IMR-90 (cell line): Measurements from ENCODE around the gene ANKRD33B. TPM values are rescaled to one million over a fixed set of nuclear protein-coding genes. Genes with fewer than 3 reads are reported as not detected.
A peak's percentile ranks its signal among the peaks of the same experiment; 100 is the strongest.

Source experiments
- ATAC-seq: fragments of 200-7000 bp; cut with Tn5 transposase; 2 replicates; pipeline ENCODE4 v1.9.1; 2020; ENCODE audit warnings: low read depth, mild to moderate bottlenecking, moderate library complexity
- BruUV-seq: library from RNA; stranded (reverse); fragments of 400-500 nt; replicated peaks from 2 replicates; lab custom pipeline; 2021; lab: Mats Ljungman, UMichigan
- CTCF ChIA-PET: fragments of 300-600 bp; formaldehyde crosslinking; extraction: SDS; loops from one replicate; lab custom pipeline; 2021; ENCODE audit warnings: antibody characterized with exemption; lab: Yijun Ruan, JAX
- POLR2A ChIA-PET: fragments of 300-600 bp; sonication (Branson Sonifier 250); formaldehyde crosslinking; loops from one replicate; lab custom pipeline; 2022; ENCODE audit warnings: antibody characterized with exemption; ENCODE audit not compliant: unreplicated experiment; lab: Charles Lee
- DNase-seq: peaks from one replicate; pipeline ENCODE4 v3.0.0; 2013
- H2AFZ ChIP-seq: replicated peaks from 2 replicates; pipeline ENCODE3; 2013; ENCODE audit warnings: low read length, mild to moderate bottlenecking; ENCODE audit not compliant: poor library complexity
- H2AK5ac ChIP-seq: 2 replicates; pipeline ENCODE4 v1.6.1; 2013; ENCODE audit warnings: low read depth, low read length, inconsistent platforms
- H2AK9ac ChIP-seq: replicated peaks from 2 replicates; pipeline ENCODE3; 2013; ENCODE audit warnings: mild to moderate bottlenecking, low read depth, low read length, moderate library complexity; ENCODE audit not compliant: poor library complexity
- H2BK120ac ChIP-seq: 2 replicates; pipeline ENCODE4 v1.6.1; 2013; ENCODE audit warnings: low read depth, low read length, inconsistent platforms
- H2BK15ac ChIP-seq: 3 replicates; pipeline ENCODE4 v1.6.1; 2013; ENCODE audit warnings: low read depth, low read length, inconsistent platforms
- H2BK20ac ChIP-seq: 2 replicates; pipeline ENCODE4 v1.6.1; 2013; ENCODE audit warnings: low read depth, mild to moderate bottlenecking, inconsistent platforms, low read length, moderate library complexity
- H2BK5ac ChIP-seq: 2 replicates; pipeline ENCODE4 v1.6.1; 2013; ENCODE audit warnings: mild to moderate bottlenecking, low read depth, low read length, inconsistent platforms; ENCODE audit not compliant: poor library complexity, severe bottlenecking
- H3K14ac ChIP-seq: replicated peaks from 2 replicates; pipeline ENCODE4 v1.6.1; 2013; ENCODE audit warnings: low read depth, low read length, inconsistent platforms
- H3K18ac ChIP-seq: 2 replicates; pipeline ENCODE4 v1.6.1; 2013; ENCODE audit warnings: low read depth, low read length, control low read depth
- H3K23ac ChIP-seq: 2 replicates; pipeline ENCODE4 v1.6.1; 2013; ENCODE audit warnings: low read depth, low read length, inconsistent platforms
- H3K27ac ChIP-seq: 2 replicates; pipeline ENCODE4 v1.5.1; 2013; ENCODE audit warnings: mild to moderate bottlenecking, control low read depth, low read length; ENCODE audit not compliant: insufficient read depth
- H3K27me3 ChIP-seq: 2 replicates; pipeline ENCODE4 v1.6.1; 2013; ENCODE audit warnings: low read length; ENCODE audit not compliant: control insufficient read depth, insufficient read depth
- H3K36me3 ChIP-seq: 2 replicates; pipeline ENCODE4 v1.6.1; 2013; ENCODE audit warnings: low read length, mixed read lengths; ENCODE audit not compliant: control insufficient read depth, insufficient read depth
- H3K4ac ChIP-seq: 2 replicates; pipeline ENCODE4 v1.6.1; 2013; ENCODE audit warnings: low read depth, low read length, inconsistent platforms
- H3K4me1 ChIP-seq: 2 replicates; pipeline ENCODE4 v1.6.1; 2013; ENCODE audit warnings: low read length, mixed read lengths; ENCODE audit not compliant: control insufficient read depth, insufficient read depth
- H3K4me2 ChIP-seq: 2 replicates; pipeline ENCODE4 v1.6.1; 2013; ENCODE audit warnings: low read depth, mild to moderate bottlenecking, control low read depth, low read length, moderate library complexity
- H3K4me3 ChIP-seq: 2 replicates; pipeline ENCODE4 v1.5.1; 2013; ENCODE audit warnings: low read depth, mild to moderate bottlenecking, control low read depth, low read length, moderate library complexity; ENCODE audit not compliant: insufficient read depth
- H3K56ac ChIP-seq: 2 replicates; pipeline ENCODE4 v1.6.1; 2013; ENCODE audit warnings: low read length, inconsistent platforms; ENCODE audit not compliant: insufficient read depth; ENCODE audit errors: extremely low read depth
- H3K79me1 ChIP-seq, 2 experiments: 2 replicates each; pipeline ENCODE4 v1.6.1; 2013; ENCODE audit warnings: low read length in 2 of 2, inconsistent platforms in 1 of 2, low read depth in 1 of 2
- H3K9ac ChIP-seq: 2 replicates; pipeline ENCODE4 v1.6.1; 2013; ENCODE audit warnings: low read depth, low read length, control low read depth
- H3K9me1 ChIP-seq: 2 replicates; pipeline ENCODE4 v1.6.1; 2013; ENCODE audit warnings: low read length, inconsistent platforms; ENCODE audit not compliant: insufficient read depth
- H3K9me3 ChIP-seq: 2 replicates; pipeline ENCODE4 v1.6.1; 2013; ENCODE audit warnings: low read length; ENCODE audit not compliant: control insufficient read depth, insufficient read depth
- H4K20me1 ChIP-seq: 2 replicates; pipeline ENCODE4 v1.6.1; 2013; ENCODE audit warnings: low read length, inconsistent platforms; ENCODE audit not compliant: insufficient read depth
- H4K5ac ChIP-seq: 2 replicates; pipeline ENCODE4 v1.6.1; 2013; ENCODE audit warnings: mild to moderate bottlenecking, low read depth, low read length, control low read depth
- H4K8ac ChIP-seq, 2 experiments: 2 replicates each; pipeline ENCODE4 v1.6.1; 2013; ENCODE audit warnings: low read depth in 2 of 2, low read length in 2 of 2, control low read depth in 1 of 2, inconsistent platforms in 1 of 2
- H4K91ac ChIP-seq: 2 replicates; pipeline ENCODE4 v1.6.1; 2013; ENCODE audit warnings: low read depth, low read length, inconsistent platforms; ENCODE audit not compliant: insufficient read depth
- FOS ChIP-seq: fragments of 150-350 bp; IDR thresholded peaks from 2 replicates; pipeline ENCODE4 v1.6.1; 2016; ENCODE audit warnings: low read depth, low read length
- MAFK ChIP-seq: IDR thresholded peaks from 2 replicates; pipeline ENCODE4 v1.6.1; 2012; ENCODE audit warnings: low read depth, low read length, improper control_type of control experiment
- NFE2L2 ChIP-seq: fragments of 150-350 bp; IDR thresholded peaks from 2 replicates; pipeline ENCODE4 v1.6.1; 2016; ENCODE audit warnings: low read depth, mild to moderate bottlenecking, low read length
- RCOR1 ChIP-seq: IDR thresholded peaks from 2 replicates; pipeline ENCODE4 v1.6.1; 2012; ENCODE audit warnings: mild to moderate bottlenecking, low read length, improper control_type of control experiment; ENCODE audit not compliant: insufficient replicate concordance
- SMC3 ChIP-seq: fragments of 150-350 bp; IDR thresholded peaks from 2 replicates; pipeline ENCODE4 v1.6.1; 2016; ENCODE audit warnings: low read depth, mild to moderate bottlenecking, antibody characterized with exemption, low read length, moderate library complexity
- dilution Hi-C: fragments of 300-500 bp; cut with HindIII; formaldehyde crosslinking; loops from one replicate; pipeline ENCODE4 v1.14.3; 2018; ENCODE audit warnings: low sequenced_read_pairs; ENCODE audit not compliant: unreplicated experiment
- in situ Hi-C: fragments of 300-500 bp; cut with MboI; formaldehyde crosslinking; loops from 3 replicates; pipeline ENCODE4 v1.14.3; 2019; ENCODE audit warnings: low sequenced_read_pairs, inconsistent platforms, mixed read lengths
- intact Hi-C: fragments of 100-400 bp; cut with micrococcal nuclease; formaldehyde crosslinking; loops from 2 replicates; pipeline ENCODE4 v1.10.0; 2022
- polyA plus RNA-seq, 3 experiments: library from polyadenylated mRNA; depleted of rRNA; stranded (reverse); fragments of >200 nt; gene quantifications; 2 replicates each; pipeline ENCODE4 v1.2.3, GENCODE V29; 2012; ENCODE audit warnings: low replicate concordance in 1 of 3
- total RNA-seq: library from RNA; depleted of rRNA; stranded (reverse); fragments of >200 nt; gene quantifications from 2 replicates; pipeline ENCODE4 v1.2.3, GENCODE V29; 2012
- TF ChIP-seq, protein P1 (sequence below): fragments of 150-350 bp; IDR thresholded peaks from 2 replicates; pipeline ENCODE4 v1.6.1; 2017; ENCODE audit warnings: mild to moderate bottlenecking, antibody characterized with exemption, low read length, low read depth

The ANKRD33B gene
- total and polyA plus RNA-seq, 2 of the 4 experiments (the other 2 are of a cell fraction): 2.5 to 3.3 TPM

DNA sequence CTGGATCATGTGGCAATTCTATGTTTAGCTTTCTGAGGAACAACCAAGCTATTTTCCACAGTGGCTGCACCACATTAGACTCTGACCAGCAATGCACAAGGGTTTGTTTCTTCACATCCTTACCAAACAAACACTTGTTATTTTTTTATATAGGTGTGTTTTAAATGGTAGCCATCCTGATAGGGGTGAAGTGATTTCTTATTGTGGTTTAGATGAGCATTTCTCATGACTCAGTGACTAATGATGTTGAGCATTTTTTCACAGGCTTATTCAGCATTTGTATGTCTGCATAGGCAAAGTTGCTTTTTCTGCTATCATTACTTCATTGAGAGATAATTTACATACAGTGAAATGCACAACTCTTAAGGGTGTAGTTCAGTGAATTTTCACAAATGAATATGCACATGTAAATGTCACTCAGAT, 36.0 kb downstream of the ANKRD33B start:
- no peak overlapping the region for H3K56ac ChIP-seq
- no peak overlapping the region for H3K27ac ChIP-seq
- no peak overlapping the region for H2AK5ac ChIP-seq
- BruUV-seq: no TSS peak
- no peak overlapping the region for H2BK15ac ChIP-seq
- no peak overlapping the region for H2BK20ac ChIP-seq
- H3K79me1 ChIP-seq: peaks cover 12 to 54% of the 10 kb centered on the region in 2 experiments
- H3K9me1 ChIP-seq: peaks cover 23% of the 10 kb centered on the region
- no peak overlapping the region for H3K4ac ChIP-seq
- H3K36me3 ChIP-seq: no peaks in the 10 kb centered on the region
- H3K9me3 ChIP-seq: no peaks in the 10 kb centered on the region
- no peak overlapping the region for H4K8ac ChIP-seq
- DNase-seq: peak; percentile 78
- ChIA-PET POLR2A (no interaction called here), CTCF (no interaction called here)
- TF ChIP-seq RCOR1: no peak
- no peak for TF ChIP-seq SMC3
- TF ChIP-seq NFE2L2: no peak
- TF ChIP-seq, protein P1, sequence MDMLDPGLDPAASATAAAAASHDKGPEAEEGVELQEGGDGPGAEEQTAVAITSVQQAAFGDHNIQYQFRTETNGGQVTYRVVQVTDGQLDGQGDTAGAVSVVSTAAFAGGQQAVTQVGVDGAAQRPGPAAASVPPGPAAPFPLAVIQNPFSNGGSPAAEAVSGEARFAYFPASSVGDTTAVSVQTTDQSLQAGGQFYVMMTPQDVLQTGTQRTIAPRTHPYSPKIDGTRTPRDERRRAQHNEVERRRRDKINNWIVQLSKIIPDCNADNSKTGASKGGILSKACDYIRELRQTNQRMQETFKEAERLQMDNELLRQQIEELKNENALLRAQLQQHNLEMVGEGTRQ: no peak
- TF ChIP-seq MAFK: peak; percentile 78
- TF ChIP-seq FOS: 0 out of 2 replicates have a peak, but pooled peaks have one; percentile 31
- H3K4me1 ChIP-seq: peaks cover 20% of the 10 kb centered on the region
- no peak overlapping the region for H3K14ac ChIP-seq
- H3K23ac ChIP-seq: no peak overlapping the region
- intact Hi-C loops (no loop called here), dilution Hi-C loops (no loop called here), in situ Hi-C loops (no loop called here)
- no peak overlapping the region for H4K5ac ChIP-seq
- ATAC-seq: no peak
- H4K91ac ChIP-seq: no peak overlapping the region
- H3K4me3 ChIP-seq: no peak overlapping the region
- no peak overlapping the region for H2AK9ac ChIP-seq
- no peak overlapping the region for H3K9ac ChIP-seq
- no peak overlapping the region for H3K18ac ChIP-seq
- H2BK120ac ChIP-seq: no peak overlapping the region
- H3K4me2 ChIP-seq: no peak overlapping the region
- no peak overlapping the region for H2AFZ ChIP-seq
- no peaks in the 10 kb centered on the region for H3K27me3 ChIP-seq
- peaks cover 34% of the 10 kb centered on the region; the same call in 1 of the 2 replicates for H4K20me1 ChIP-seq
- H2BK5ac ChIP-seq: no peak overlapping the region
